VCaP (cell line): Measurements from ENCODE around the gene NGFR.

ENCODE experiments used
- H3K27ac ChIP-seq: fragments of 450-650 bp; 2 replicates; pipeline ENCODE4 v1.5.1; 2017
- CTCF ChIP-seq: fragments of 450-650 bp; conservative IDR thresholded peaks from 2 replicates; pipeline ENCODE4 v1.5.1; 2017; ENCODE audit warnings: mild to moderate bottlenecking, moderate library complexity

NGFR gene

GRCh38 chr17:49471089-49471683 is 23.9 kb upstream of the NGFR start:
- TF ChIP-seq CTCF: no peak

GRCh38 chr17:49471769-49472168 is 23.3 kb upstream of the NGFR start:
- TF ChIP-seq CTCF: no peak
- H3K27ac ChIP-seq: no peak overlapping the region

More at GRCh38 chr17:49471089-49471683, 23.9 kb upstream of the NGFR start:
- H3K27ac ChIP-seq: no peak overlapping the region

GRCh38 chr17:49472527-49472926 is 22.6 kb upstream of the NGFR start:
- no peak for TF ChIP-seq CTCF
- H3K27ac ChIP-seq: no peak overlapping the region

GRCh38 chr17:49473900-49474751 is 21.0 kb upstream of the NGFR start:
- no peak overlapping the region for H3K27ac ChIP-seq
- TF ChIP-seq CTCF: no peak

GRCh38 chr17:49477709-49478108 is 17.4 kb upstream of the NGFR start:
- TF ChIP-seq CTCF: no peak
- no peak overlapping the region for H3K27ac ChIP-seq

- H3K27ac ChIP-seq: no peak overlapping the region
- no peak for TF ChIP-seq CTCF
Measured at GRCh38 chr17:49480836-49481615, 14.1 kb upstream of the NGFR start.
